GM12864 (cell line): ENCODE results near the gene RNF145.

ENCODE experiments used
- DNase-seq: peaks from one replicate; pipeline ENCODE4 v3.0.0-alpha.2; 2011; ENCODE audit warnings: low read depth
- H3K4me3 ChIP-seq: 2 replicates; pipeline ENCODE4 v1.5.1; 2011; ENCODE audit warnings: mild to moderate bottlenecking, low read depth, low read length, control low read depth
- TF ChIP-seq, protein P1 (sequence below): IDR thresholded peaks from 2 replicates; pipeline ENCODE4 v1.5.1; 2011; ENCODE audit warnings: low read depth, mild to moderate bottlenecking, moderate library complexity, low read length, control low read depth, inconsistent platforms; ENCODE audit errors: missing control alignments

RNF145 gene

DNA sequence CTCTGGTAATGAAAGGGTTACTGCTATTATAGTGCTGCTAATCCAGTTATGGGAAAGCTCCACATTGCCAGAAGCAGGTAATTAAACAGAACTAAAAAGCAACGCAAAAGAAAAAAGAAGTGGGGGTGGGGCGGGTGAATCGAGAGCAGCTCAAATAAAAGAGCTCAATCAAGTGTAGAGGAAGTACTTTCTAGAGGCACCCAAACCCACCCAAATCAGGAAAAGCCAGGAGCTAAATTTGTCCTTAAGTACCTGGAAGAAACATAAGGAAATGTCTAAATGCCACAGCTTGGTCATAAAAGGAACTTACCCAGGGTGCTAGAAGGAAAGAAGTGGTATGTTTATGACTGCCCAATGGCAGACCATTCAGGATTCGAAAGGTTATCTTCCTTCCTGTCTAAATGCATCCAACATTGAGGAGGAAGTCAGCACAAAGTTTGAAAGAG, 2.4 kb upstream of the RNF145 start:
- TF ChIP-seq, protein P1, sequence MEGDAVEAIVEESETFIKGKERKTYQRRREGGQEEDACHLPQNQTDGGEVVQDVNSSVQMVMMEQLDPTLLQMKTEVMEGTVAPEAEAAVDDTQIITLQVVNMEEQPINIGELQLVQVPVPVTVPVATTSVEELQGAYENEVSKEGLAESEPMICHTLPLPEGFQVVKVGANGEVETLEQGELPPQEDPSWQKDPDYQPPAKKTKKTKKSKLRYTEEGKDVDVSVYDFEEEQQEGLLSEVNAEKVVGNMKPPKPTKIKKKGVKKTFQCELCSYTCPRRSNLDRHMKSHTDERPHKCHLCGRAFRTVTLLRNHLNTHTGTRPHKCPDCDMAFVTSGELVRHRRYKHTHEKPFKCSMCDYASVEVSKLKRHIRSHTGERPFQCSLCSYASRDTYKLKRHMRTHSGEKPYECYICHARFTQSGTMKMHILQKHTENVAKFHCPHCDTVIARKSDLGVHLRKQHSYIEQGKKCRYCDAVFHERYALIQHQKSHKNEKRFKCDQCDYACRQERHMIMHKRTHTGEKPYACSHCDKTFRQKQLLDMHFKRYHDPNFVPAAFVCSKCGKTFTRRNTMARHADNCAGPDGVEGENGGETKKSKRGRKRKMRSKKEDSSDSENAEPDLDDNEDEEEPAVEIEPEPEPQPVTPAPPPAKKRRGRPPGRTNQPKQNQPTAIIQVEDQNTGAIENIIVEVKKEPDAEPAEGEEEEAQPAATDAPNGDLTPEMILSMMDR = no peak
- DNase-seq = no peak
- H3K4me3 ChIP-seq = no peak overlapping the region

DNA sequence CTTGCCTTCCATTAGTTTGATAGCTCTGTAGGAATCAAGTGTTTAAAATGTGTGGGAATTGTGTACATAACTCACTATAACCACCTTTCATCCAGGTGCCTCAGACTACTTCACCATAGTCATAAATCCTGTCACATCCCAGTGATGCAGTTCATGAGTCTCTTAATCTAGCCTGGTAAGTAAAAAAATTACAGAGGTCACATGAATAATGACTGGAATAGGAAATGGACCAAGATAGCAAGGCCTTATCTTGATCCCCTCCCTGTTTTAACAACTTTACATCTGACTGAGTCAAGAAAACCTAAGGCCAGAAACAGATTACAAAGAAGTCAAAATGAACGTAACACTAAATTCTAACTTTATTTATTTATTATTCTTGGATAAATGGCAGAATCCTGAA, 1.5 kb upstream of the RNF145 start:
- H3K4me3 ChIP-seq = no peak overlapping the region
- TF ChIP-seq, protein P1 = no peak
- no peak for DNase-seq

- peak overlapping the region; percentile 95 for H3K4me3 ChIP-seq
- DNase-seq = no peak
- TF ChIP-seq, protein P1 = no peak
These were observed 883 bp upstream of the RNF145 start for GRCh38 chr5:159210210-159210661.

- TF ChIP-seq, protein P1 = no peak
- DNase-seq = no peak
- peak overlapping the region; percentile 95 for H3K4me3 ChIP-seq
These were observed 577 bp downstream of the RNF145 start for GRCh38 chr5:159208514-159209437.

DNA sequence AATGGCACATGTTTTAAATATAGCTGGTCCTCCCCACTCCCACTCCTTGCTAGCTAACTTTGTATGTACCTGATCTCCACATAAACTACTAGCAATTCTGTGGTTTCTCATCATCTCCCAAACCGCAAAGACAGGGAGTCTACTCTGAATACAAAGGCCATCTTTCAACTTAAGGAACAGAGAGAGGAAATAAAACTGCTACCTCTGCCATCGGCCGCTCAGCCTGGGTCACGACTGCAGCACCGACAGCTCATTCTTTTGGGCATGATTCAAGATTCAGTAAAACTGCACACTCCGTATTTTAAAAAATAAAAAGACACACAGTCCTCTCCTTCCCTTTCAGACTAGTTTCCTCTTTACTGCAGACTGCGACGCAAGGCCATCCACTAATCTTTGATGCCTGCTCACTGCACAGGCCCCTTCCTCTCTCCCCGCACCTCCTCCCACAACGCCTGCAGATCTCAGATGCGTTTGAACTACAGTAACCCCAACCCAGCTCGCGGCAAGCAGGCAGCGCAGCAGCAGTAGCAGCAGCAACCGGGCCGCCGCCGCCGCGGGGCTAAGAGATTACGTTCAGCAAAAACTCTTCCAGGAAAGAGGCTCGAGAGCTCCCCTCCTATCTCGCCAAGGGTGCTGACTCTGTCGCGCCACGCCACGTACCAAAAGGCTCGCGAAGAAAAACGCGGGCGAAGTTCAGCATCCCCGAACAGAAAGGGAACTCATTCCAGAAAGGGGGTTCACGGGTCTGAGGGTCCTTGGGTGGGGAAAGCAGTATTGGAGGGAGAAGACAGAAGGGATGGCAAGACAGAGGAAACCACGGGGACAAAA, 1.5 kb downstream of the RNF145 start:
- DNase-seq = peak; percentile 61
- H3K4me3 ChIP-seq = peak overlapping the region; percentile 95
- TF ChIP-seq, protein P1 = no peak

- DNase-seq = no peak
- peak overlapping the region; percentile 95 for H3K4me3 ChIP-seq
- TF ChIP-seq, protein P1 = no peak
These were observed 2.1 kb downstream of the RNF145 start for GRCh38 chr5:159207222-159207685.
